Stimulated activated CD4-positive, alpha-beta T cell treated with anti-CD3 and anti-CD28 coated beads, Interleukin-12 subunit alpha, Interleukin-12 subunit beta, amount 100 ng/mL, for 48 hours (primary cell): ENCODE measurements around the gene CEP135.
A peak's percentile ranks its signal among the peaks of the same experiment; 100 is the strongest.
"Not testable (repeated sequence)": the region's sequence is repeated elsewhere in the genome, so short reads cannot be mapped to it uniquely, and the experiment has no call there.

Experiments used
- DNase-seq, 3 donors: peaks; one replicate each; pipeline ENCODE4 v3.0.0-alpha.2; 2020; ENCODE audit warnings: low read depth in 2 of 3, low spot score in 1 of 3

Gene CEP135, protein sequence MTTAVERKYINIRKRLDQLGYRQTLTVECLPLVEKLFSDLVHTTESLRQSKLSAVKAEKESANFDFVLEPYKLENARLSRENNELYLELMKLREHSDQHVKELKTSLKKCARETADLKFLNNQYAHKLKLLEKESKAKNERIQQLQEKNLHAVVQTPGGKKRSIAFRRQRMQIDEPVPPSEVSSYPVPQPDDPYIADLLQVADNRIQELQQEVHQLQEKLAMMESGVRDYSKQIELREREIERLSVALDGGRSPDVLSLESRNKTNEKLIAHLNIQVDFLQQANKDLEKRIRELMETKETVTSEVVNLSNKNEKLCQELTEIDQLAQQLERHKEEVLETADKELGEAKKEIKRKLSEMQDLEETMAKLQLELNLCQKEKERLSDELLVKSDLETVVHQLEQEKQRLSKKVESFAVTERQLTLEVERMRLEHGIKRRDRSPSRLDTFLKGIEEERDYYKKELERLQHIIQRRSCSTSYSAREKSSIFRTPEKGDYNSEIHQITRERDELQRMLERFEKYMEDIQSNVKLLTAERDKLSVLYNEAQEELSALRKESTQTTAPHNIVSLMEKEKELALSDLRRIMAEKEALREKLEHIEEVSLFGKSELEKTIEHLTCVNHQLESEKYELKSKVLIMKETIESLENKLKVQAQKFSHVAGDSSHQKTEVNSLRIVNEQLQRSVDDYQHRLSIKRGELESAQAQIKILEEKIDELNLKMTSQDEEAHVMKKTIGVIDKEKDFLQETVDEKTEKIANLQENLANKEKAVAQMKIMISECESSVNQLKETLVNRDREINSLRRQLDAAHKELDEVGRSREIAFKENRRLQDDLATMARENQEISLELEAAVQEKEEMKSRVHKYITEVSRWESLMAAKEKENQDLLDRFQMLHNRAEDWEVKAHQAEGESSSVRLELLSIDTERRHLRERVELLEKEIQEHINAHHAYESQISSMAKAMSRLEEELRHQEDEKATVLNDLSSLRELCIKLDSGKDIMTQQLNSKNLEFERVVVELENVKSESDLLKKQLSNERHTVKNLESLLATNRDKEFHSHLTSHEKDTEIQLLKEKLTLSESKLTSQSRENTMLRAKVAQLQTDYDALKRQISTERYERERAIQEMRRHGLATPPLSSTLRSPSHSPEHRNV

DNA sequence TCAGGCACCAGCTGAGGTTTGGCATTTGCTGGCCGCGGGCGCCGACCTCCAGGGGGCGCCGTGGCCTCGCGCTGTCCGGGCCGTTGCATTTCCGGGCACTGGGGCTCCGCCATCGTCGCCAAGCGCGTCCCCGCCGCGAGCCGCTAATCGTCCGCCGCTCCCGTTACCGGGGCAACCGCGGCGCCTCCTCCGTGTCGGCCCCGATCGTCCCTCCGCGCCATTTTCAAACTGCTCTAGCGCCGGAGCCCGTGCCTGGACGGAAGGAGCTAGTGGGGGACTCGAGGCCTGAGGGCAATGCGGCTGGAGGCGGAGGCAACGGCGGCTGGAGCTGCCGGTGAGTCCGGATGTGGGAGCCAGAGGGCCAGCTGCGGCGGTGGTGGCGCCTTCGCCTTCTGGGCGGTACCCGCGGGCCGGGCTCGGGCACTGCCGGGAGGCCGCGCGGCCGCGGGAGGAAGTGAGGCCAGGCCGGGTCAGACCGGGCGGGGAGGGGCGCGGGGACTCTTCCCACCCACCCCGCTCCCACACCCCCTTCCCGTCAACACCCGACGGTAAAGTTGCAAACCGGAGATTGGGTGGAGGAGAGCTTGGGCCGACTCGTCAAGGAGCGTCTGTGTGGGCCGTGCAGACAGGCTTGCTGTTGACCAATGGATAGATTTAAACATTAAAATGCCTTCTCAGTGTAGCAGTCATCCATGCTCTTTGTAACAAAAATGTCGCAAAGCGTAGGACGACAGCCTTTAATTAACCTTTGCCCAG is at the start of gene CEP135:
CEP135 (plus strand) TSS at position 220 of the 756 bp plus-strand sequence. CDS start 3,186 bp downstream, outside the sequence.
- peak; percentile 86 to 90 (median 87) for DNase-seq

DNA sequence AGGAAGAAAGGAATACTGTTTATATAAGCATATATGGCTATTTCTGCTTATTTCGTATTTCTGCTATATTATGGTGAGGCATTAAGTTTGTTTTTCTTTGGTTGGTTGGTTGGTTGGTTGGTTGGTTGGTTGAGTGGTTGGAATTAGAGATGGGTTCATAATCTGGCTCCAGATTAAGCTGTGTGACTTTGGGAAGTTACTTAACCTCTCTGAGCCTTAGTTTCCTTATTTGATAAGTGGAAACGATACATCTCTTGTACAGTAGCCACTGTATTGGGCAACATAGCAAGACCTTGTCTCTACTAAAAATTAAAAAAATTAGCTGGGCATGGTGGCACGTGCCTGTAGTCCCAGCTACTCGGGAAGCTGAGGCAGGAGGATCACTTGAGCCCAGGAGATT is 46.1 kb upstream of the CEP135 start:
- no peak for DNase-seq

DNA sequence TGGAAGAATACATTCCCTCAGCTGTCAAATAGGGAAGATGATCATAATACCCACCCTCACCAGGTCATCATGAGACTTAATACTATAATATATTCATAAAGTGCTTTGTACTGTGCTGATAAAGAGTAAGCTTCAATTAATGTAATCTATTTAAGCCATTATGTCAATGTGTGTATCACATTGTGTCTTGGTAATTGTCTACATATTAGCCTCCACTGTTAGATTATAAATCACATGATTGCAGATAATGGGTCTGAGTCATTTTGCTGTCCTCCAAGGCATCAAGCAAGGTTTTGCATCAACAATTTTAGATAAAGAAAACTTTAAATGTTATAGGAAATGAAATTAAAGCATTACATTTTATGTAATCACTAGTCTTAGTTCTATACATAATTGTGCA is 45.2 kb upstream of the CEP135 start:
- no peak for DNase-seq

- DNase-seq = no peak
These were observed 44.2 kb upstream of the CEP135 start for GRCh38 chr4:55904576-55904975.

DNA sequence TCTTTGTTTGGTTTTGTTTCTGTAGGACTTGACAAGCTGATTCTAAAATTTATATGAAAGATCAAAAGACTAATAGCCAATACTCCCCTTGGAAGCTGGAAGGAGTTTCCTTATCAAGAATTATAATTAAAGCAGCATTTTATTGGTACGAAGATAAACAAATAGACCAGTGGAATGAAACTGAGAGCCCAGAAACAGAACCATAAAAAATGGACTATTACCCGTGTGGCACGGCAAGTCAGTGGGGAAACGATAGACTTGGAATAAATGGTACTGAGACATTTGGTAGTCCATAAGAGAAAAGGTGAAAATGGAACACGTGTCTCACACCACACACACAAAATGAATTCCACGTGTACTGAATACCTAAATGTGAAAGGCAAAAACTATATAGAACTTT is 42.4 kb upstream of the CEP135 start:
- no peak for DNase-seq

DNA sequence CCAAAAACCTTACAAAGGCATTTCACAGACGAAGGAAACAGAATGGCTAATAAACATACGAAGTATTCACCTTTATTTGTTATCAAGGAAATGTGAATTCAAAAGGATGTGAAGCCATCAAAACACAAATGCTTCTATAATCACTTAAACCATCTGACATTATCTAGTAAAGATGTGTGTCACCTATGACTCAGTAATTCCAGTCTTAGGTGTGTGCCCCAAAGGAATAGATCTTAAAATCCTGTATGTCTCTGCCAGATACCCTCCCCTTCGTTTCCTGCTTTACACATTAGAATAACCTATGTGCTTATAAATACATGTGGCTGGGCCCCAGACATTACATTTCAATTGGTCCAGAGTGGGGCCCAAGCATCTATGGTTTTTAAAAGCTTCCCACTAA is 41.8 kb upstream of the CEP135 start:
- DNase-seq = peak in 1 of 3 donors; percentile 11

DNA sequence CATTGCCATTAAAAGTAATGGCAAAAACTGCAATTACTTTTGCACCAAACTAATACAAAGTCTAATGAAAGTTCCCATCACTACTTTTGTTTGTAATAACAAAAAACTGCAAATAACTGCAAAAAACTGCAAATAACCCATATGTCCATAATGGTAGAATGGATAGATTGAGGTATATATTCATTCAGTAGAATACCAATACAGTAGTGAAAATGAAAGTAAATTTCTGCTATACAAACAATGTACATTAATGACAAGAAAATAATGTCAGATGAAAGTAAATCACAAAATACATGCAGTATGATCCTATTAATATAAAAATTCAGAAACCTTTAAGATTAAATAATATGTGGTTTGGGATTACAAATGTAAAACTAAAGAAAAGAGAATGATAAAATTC is 41.3 kb upstream of the CEP135 start:
- no peak for DNase-seq

- DNase-seq = no peak
These were observed 38.6 kb upstream of the CEP135 start for GRCh38 chr4:55910140-55910539.

DNA sequence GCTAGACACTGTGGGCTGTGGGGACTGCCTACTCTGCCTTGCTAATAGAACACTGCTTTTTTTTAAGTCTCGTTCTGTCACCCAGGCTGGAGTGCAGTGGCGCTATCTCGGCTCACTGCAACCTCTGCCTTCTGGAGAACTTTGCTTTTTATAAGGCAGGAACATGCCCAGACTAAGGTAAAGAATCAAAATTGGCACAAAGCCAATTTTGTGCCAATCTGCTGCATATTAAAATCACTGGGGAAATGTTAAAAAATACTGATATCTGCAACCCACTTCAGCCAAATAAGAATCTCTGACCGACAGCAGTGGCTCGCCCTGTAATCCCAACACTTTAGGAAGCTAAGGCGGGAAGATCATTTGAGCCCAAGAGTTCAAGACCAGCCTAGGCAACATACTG is 36.5 kb upstream of the CEP135 start:
- DNase-seq = no peak

GRCh38 chr4:55920571-55920970 is 28.2 kb upstream of the CEP135 start:
- no peak for DNase-seq

GRCh38 chr4:55921093-55921492 is 27.7 kb upstream of the CEP135 start:
- no peak for DNase-seq

DNA sequence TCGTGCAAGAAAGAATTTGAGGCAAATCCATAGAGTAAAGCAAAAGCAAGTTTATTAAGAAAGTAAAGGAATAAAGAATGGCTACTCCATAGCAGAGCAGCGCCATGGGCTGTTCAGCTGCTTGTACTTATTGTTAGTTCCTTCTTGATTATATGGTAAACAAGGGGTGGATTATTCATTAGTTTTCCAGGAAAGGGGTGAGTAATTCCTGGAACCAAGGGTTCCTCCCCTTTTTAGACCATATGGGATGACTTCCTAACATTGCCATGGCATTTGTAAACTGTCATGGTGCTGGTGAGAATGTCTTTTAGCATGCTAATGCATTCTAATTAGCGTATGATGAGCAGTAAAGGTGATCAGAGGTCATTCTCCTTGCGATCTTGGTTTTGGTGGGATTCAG is 23.5 kb upstream of the CEP135 start:
- no peak for DNase-seq

DNA sequence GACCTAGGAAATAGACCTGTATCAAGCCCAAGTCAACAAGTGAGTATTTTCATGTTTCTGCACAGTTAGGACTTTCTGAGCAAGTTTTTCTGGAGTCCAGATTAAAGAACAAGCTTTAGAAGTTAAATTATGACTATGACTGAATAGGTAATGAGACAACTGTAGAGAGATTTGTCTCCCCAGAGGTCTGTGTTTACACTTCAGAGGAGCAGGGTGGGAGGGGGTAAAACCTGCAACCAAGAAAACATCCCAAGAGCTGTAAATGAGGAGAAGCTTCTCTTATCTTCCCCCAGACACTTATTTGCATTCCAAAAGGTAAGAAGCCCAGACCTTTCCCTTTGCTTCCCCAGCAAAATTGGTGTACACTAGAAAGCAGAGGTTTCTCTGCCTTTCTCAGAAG is 22.1 kb upstream of the CEP135 start:
- no peak for DNase-seq

GRCh38 chr4:55927803-55928437 is 20.8 kb upstream of the CEP135 start:
- no peak for DNase-seq

DNA sequence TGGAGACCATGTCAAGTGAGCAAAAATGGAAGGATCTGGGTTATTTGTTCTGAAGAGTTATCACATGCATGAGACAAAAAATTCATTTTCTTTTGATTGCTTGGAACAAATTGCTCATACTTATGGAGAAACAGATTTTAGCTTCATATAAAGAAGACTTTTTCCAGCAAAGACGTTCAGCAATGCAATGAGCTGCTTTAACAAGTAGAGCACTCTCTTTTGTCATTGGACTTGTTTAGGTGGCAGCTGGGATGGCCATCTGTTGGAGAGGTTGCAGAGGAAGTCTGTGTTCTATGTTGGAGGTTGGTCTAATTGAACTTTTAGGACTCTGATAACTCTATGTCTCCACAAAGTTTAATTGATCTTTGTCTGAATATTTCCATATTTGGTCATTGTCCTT is 19.9 kb upstream of the CEP135 start:
- DNase-seq = no peak

DNA sequence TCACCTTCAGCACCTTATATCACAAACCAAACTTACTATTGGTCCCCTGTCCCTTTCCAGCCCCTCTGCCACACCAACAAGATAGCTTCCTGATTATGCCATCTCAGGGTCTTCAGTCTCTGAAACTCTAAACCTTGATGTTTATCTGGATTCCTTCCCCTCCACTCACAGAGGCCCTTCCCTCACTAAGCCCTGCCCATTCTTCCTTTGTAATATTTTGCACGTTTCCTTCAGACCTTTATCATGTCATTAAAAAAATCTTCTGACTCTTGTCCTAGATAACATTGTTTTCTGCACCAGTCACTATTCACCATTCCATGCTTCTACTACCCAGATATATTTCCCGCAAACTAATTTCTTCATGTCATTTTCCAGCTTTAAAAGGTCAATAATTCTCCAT is 17.7 kb upstream of the CEP135 start:
- DNase-seq = no peak

- DNase-seq = no peak
These were observed 16.9 kb upstream of the CEP135 start for GRCh38 chr4:55931833-55932232.

DNA sequence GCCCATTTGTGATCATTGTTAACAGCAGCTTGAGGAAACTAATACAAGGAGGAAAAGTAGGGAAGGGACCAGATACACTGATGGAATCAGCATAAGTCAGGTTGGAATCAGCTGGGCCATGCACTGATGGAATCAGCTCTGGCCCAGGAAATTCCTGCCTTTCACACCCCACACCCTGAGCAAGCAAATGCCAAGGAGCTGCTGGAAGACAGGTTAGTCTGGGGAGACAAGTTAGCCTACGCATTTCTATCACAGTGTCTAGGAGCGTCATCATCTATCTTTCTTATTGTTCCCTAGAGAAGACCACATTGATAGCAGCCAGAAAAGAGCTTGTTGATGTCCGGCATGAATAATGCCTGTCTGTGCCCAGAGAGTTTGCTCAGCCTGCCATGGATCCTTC is 16.2 kb upstream of the CEP135 start:
- DNase-seq = no peak

GRCh38 chr4:55933611-55934010 is 15.1 kb upstream of the CEP135 start:
- DNase-seq = no peak

DNA sequence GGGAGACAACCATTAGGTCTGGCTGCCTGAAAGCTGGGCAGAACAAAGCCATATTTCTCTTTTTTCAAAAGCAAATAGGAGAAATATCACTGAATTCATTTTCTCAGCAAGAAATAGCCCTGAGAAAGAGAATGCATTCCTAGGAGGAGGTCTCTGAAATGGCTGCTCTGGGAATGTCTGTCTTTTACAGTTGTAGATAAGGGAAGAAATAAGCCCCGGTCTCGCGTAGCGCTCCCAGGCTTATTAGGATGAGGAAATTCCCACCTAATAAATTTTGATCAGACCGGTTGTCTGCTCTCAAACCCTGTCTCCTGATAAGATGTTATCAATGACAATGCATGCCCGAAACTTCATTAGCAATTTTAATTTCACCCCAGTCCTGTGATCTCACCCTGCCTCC is 12.8 kb upstream of the CEP135 start:
- DNase-seq = not testable (repeated sequence)

GRCh38 chr4:55938481-55938880 is 10.3 kb upstream of the CEP135 start:
- no peak for DNase-seq
